ES-I3 (cell line): ENCODE data around the gene CYP4F22.
"Not testable (repeated sequence)": the region's sequence is repeated elsewhere in the genome, so short reads cannot be mapped to it uniquely, and the experiment has no call there.

ENCODE experiments used
- H3K36me3 ChIP-seq: 2 replicates; pipeline ENCODE4 v1.6.1; 2013; ENCODE audit warnings: mild to moderate bottlenecking, low read length, control low read depth, moderate library complexity; ENCODE audit not compliant: insufficient read depth
- H3K4me1 ChIP-seq: 2 replicates; pipeline ENCODE4 v1.6.1; 2013; ENCODE audit warnings: mild to moderate bottlenecking, control low read depth, low read length; ENCODE audit not compliant: insufficient read depth
- H3K9ac ChIP-seq: 2 replicates; pipeline ENCODE4 v1.6.1; 2013; ENCODE audit warnings: low read depth, mild to moderate bottlenecking, low read length, moderate library complexity
- H3K9me3 ChIP-seq: 2 replicates; pipeline ENCODE4 v1.6.1; 2013; ENCODE audit warnings: mild to moderate bottlenecking, low read length, moderate library complexity; ENCODE audit not compliant: control insufficient read depth, insufficient read depth

The CYP4F22 gene

GRCh38 chr19:15589760-15590451 is 81.6 kb downstream of the CYP4F22 start:
- H3K4me1 ChIP-seq, result no peaks in the 10 kb centered on the region
- H3K9ac ChIP-seq, result no peak overlapping the region
- no peaks in the 10 kb centered on the region; the same call in 1 of the 2 replicates for H3K36me3 ChIP-seq
- no peaks in the 10 kb centered on the region for H3K9me3 ChIP-seq

- Histone ChIP-seq H3K4me1 (no peaks in the 10 kb centered on the region), H3K9me3 (no peaks in the 10 kb centered on the region), H3K9ac (no peak overlapping the region), H3K36me3 (no peaks in the 10 kb centered on the region)
Observed at GRCh38 chr19:15591796-15592195, 83.5 kb downstream of the CYP4F22 start.

- not testable (repeated sequence) for H3K9ac ChIP-seq, H3K4me1 ChIP-seq, H3K9me3 ChIP-seq, H3K36me3 ChIP-seq
Observed at GRCh38 chr19:15592506-15592905, 84.2 kb downstream of the CYP4F22 start.

GRCh38 chr19:15593766-15594165 is 85.4 kb downstream of the CYP4F22 start:
- H3K4me1 ChIP-seq, H3K36me3 ChIP-seq, H3K9ac ChIP-seq, H3K9me3 ChIP-seq: not testable (repeated sequence)

GRCh38 chr19:15595069-15595468 is 86.7 kb downstream of the CYP4F22 start:
- no peaks in the 10 kb centered on the region for H3K9me3 ChIP-seq
- no peaks in the 10 kb centered on the region for H3K36me3 ChIP-seq
- H3K4me1 ChIP-seq, result no peaks in the 10 kb centered on the region
- no peak overlapping the region for H3K9ac ChIP-seq
